GM19238 (cell line): ENCODE results near the gene MICAL2.

Source experiments
- DNase-seq: peaks from one replicate; pipeline ENCODE4 v3.0.0; 2011; ENCODE audit warnings: low spot score; ENCODE audit not compliant: insufficient read length

MICAL2 gene

GRCh38 chr11:12202661-12203310 lies 92.4 kb downstream of the MICAL2 start:
- no peak for DNase-seq

DNA sequence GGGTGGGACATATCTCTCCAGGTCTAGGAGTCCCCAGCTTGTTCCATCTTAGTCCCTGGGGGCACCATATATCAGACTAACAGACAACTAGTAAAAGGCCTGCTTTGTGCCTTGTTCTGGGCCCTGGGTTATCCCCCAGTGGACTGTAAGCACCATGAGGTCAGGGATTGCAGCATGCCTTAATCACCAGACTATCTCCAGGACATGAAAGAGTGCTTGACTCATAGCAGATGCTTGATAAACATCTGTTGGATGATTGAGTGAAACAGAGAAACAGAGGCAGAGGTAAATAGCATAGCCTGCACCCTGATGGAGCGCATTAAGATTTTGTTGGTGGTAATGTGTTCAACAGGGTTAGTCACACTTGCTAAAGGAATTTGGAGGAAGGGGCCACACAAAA lies 94.1 kb downstream of the MICAL2 start:
- DNase-seq, result no peak

DNA sequence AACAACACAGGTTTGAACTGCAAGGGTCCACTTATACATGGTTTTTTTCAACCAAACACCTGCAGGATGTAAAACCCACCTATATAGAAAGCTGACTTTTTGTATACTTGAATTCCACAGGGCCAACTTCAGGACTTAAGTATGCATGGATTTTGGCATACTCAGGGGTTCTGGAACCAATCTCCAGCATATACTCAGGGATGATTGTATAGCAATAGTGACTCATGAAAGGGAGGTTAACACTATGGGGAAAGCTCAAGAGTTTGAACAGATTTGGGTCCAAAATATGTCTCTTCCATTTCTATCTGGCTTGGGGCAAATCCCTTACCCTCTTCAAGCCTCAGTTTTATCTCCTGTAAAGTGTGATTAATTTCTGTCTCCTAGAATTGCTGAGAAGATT lies 94.9 kb downstream of the MICAL2 start:
- no peak for DNase-seq

DNA sequence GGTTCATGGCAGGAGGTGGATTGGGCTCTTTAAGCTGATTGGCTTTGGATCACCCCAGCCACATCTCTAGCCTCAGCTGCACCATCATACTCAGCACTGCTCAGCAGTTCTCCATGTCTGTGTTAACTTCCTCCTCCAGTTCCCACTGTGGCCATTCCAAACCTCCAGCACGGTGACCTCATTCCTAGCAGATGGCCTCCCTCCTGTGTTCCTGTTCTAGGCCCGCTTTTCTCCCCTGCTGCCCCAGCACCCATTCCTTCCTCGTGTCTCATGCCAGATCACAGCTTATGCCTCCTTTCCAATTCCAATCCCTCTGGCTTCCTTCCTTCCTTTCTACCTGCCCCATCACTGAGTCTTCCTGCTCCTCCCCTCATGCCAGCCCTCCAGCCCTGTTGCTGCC lies 96.1 kb downstream of the MICAL2 start:
- DNase-seq, result no peak

DNA sequence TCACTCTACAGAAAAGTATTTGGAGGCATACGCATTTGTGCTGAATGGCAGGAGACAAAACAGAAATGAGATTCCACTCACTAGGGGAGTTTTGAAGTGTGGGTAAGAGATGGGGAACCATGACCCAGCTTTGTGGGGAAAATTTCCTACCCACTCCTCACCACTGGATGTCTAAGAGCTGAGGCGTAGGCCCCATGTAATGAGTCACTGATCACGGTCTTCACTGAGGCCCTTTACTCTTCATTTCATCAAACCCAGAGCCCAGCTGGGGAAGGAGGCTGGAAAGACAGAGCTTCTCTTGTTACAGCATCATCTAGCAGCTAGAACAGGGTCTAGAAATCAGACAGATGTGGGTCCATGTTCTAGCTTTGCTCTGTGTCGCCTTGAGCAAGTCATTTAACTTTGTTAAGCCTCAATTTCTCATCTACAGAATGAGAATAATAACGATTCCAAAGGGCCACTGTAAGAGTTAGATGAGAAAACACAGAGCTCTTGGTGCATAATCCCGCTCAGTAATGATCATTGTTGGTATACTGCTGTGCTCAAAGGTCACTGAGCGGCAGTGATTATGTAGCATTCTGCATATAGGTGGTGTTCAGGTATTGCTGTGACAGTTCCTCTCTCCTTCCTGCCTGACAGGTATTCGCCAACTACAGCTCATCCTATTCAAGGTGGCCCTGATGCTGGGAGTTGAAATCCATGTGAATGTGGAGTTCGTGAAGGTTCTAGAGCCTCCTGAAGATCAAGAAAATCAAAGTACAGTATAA lies 97.2 kb downstream of the MICAL2 start:
- DNase-seq, result no peak

GRCh38 chr11:12209096-12209495 lies 98.7 kb downstream of the MICAL2 start:
- DNase-seq, result no peak

DNA sequence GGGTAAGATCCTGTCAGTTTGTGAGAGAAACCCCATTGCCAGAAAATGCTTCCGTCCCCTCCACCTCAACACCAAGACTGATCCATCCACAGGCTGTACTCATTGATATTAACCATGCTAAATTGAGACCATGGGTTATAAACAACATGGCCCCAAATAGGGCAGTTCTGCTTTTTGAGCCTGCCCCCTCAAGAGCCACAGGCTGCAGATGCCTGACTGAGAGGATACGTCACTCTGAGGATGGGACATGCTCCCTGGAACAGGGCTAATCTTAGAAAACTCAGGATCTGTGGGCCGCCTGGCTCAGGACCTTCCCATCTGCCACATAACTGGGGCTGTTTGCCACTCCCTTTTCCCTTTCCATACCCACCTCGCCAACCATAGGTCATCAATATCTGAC lies 99.8 kb downstream of the MICAL2 start:
- no peak for DNase-seq

GRCh38 chr11:12211331-12212065 lies 101.1 kb downstream of the MICAL2 start:
- no peak for DNase-seq

DNA sequence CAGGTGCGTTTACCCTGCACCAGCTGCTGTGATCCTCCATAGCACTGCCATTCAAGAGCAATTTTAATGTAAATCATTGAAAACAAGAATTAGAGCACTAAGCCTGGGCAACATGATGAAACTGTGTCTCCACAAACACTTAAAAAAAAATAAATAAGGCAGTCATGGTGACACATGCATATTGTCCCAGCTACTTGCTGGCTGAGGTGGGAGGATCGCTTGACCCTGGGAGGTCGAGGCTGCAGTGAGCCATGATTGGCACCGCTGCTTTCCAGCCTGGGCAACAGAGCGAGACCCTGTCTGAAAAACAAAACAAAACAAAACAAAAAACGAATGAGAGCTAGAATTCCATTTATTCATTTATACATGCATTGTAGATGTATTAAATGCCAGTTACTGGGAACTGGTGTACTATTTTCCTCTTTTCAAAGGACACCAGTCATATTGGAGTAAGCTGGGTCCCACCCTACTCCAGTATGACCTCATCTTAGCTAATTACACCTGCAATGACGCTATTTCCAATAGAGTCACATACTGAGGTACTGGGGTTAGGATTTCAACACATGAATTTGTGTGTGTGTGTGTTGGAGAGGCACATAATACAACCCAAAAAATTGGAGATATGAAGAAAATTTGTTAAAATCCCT lies 101.9 kb downstream of the MICAL2 start:
- no peak for DNase-seq

- no peak for DNase-seq
Observed at GRCh38 chr11:12212821-12213185, 102.4 kb downstream of the MICAL2 start.

DNA sequence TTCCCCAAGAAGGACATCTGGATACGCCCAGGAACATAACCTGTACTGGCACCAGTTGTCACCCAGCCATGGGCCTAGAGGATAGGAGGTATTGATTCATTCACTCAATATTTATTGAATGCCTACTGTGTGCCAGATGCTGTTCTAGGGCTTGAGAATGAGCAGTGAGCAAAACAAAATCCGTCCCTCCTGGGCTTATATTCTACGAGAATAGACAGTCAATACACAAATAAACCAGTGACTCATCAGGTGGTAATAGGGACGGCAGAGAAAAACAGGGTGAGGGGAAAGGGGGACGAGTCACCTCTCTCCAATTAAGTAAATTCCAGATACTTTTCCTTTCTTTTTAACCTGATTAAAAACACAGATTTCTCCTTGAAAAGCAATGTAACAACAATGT lies 103.5 kb downstream of the MICAL2 start:
- no peak for DNase-seq

GRCh38 chr11:12214751-12215150 lies 104.4 kb downstream of the MICAL2 start:
- no peak for DNase-seq

GRCh38 chr11:12215181-12215593 lies 104.8 kb downstream of the MICAL2 start:
- DNase-seq, result no peak

DNA sequence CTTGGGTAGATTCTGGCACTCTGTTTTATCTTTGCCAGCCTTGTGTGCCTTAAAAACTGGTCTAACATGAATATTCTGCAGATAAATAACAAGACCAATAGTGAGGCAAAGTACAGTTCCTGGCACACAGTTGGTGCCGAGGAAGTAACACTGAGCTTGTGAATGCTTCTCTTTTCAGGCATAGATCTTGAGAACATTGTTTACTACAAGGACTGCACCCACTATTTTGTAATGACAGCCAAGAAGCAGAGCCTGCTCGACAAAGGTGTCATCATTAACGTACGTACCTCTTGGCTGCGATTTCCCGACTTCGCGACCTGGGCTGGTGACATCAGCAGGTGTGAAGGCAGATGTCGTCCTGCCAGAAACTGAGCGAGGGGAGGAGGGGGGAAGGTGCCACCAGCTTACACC lies 105.7 kb downstream of the MICAL2 start:
- no peak for DNase-seq

GRCh38 chr11:12216671-12217374 lies 106.4 kb downstream of the MICAL2 start:
- no peak for DNase-seq

DNA sequence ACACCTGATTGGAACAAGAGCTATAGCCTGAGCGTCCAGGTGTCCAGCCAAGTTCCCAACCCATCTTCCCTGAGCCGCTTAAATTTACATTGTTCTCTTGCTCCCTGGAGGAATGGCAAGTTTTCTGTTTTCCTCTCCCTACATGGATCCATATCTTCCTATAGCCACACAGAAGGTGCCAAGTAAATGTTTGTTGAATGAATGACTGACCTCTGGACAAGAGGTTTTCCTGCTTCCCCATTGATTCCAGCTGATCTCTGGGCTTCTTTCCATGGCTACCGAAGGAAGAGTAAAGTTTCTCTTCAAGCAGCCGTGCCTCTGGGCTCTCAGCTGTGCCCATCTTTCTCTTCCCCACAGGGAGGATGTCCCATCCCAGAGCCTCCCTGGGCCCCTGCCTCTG lies 107.5 kb downstream of the MICAL2 start:
- no peak for DNase-seq

GRCh38 chr11:12218909-12219308 lies 108.5 kb downstream of the MICAL2 start:
- DNase-seq, result no peak

GRCh38 chr11:12219757-12220156 lies 109.4 kb downstream of the MICAL2 start:
- no peak for DNase-seq

- DNase-seq, result no peak
Observed at GRCh38 chr11:12220305-12220704, 109.9 kb downstream of the MICAL2 start.

DNA sequence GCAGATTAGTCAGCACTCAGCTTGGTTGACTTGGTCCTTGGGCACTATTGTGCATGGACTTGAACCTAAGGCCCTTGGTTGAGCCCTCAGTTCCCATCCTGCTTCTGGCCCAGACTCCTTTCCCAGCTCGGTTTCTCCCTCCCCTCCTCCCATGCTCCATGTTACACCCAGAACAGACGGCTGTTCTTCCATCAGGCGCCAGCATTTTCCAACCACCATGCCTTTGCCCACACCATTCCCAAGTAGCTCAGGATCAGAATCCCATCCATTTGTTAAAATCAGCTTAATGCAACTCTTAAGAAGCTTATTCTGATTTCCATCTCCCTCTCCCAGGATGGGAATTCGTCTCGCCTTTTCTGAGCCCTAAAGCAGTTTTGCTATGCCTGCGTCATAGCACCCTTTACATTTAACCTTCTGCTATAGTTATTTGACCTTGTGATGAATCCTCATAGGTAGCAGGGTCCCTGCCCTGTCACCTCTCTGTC lies 110.7 kb downstream of the MICAL2 start:
- no peak for DNase-seq
